ENCODE results near the gene NOA1. TPM values are rescaled to one million over a fixed set of nuclear protein-coding genes. Genes with fewer than 3 reads are reported as not detected.

NOA1 gene
- total and polyA plus RNA-seq, 2 of the 8 experiments (the other 6 are each of a cell fraction or from before 2014, with no cell fraction given), result 24.3 to 28.1 TPM

DNA sequence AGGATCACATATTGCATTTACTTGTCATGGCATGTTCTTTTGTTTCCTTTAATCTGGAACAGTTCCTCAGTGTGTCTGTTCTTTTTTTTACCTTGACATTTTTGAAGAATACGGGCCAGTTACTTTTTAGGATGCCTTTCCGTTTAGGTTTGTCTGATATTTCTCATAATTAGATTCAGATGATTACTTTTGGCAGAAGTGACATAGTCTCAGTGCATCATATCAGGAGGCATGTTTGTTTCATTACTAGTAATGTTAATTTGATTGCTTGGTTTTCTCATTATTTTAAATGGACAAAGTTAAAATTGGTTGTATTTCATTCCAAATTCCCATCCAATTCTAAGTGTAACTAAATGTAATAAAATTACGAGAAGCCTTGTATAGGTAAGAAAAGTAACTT is 9.5 kb upstream of the NOA1 start:
- Histone ChIP-seq H4K91ac (replicated peaks; ENCODE audit: insufficient read length, low read length) (no peak overlapping the region), H3K27me3 (replicated peaks in 1 of 4; ENCODE audit: control insufficient read depth in 3 of 4, extremely low read depth in 1 of 4, insufficient read depth in 3 of 4, low read length in 3 of 4) (no peaks in the 10 kb centered on the region), H2BK12ac (ENCODE audit: low read depth, low read length) (no peak overlapping the region), H4K8ac (ENCODE audit: extremely low read depth, insufficient read depth, low read length) (no peak overlapping the region), H3K14ac (ENCODE audit: insufficient read length) (no peak overlapping the region), H3K9me3 (ENCODE audit: insufficient read depth in 2 of 2, low read depth in 1 of 2, low read length in 1 of 2) (no peaks in the 10 kb centered on the region), H2BK20ac (ENCODE audit: low read length) (no peak overlapping the region), H3K36me3 (ENCODE audit: control insufficient read depth in 2 of 4, insufficient read depth in 4 of 4, low read length in 3 of 4) (peaks cover 0 to 53% (median 25%) of the 10 kb centered on the region in 4 experiments; a peak in 6 of 8 replicates), H3K18ac (ENCODE audit: extremely low read depth, low read length) (no peak overlapping the region), H2AK5ac (ENCODE audit: low read depth, low read length) (no peak overlapping the region), H3K23me2 (ENCODE audit: low read depth, low read length) (no peaks in the 10 kb centered on the region), H4K20me1 (replicated peaks in 1 of 2; ENCODE audit: control insufficient read depth in 1 of 2, insufficient read depth in 2 of 2, low read length in 2 of 2) (peaks cover 2 to 20% of the 10 kb centered on the region in 2 experiments), H2BK5ac (ENCODE audit: low read depth, low read length) (no peak overlapping the region), H2AFZ (ENCODE audit: low read length) (no peak overlapping the region), H2BK15ac (ENCODE audit: low read length) (no peak overlapping the region), H3K79me2 (ENCODE audit: control insufficient read depth in 1 of 2, insufficient read depth in 2 of 2, low read length in 2 of 2) (peaks cover 12 to 75% of the 10 kb centered on the region in 2 experiments), H3K9ac (replicated peaks in 1 of 4; ENCODE audit: extremely low read depth in 1 of 4, low read depth in 3 of 4, low read length in 3 of 4) (no peak overlapping the region), H4K5ac (ENCODE audit: insufficient read length, low read depth, low read length) (no peak overlapping the region), H3K4me2 (ENCODE audit: insufficient read depth in 1 of 2, low read depth in 2 of 2, low read length in 2 of 2) (no peak overlapping the region), H3K56ac (replicated peaks; ENCODE audit: insufficient read length, low read depth, low read length) (no peak overlapping the region), H3K79me1 (ENCODE audit: low read depth, low read length) (peaks cover 8% of the 10 kb centered on the region), H3K4me1 (replicated peaks in 1 of 4; ENCODE audit: control insufficient read depth in 3 of 4, insufficient read depth in 4 of 4, low read length in 3 of 4) (no peaks in the 10 kb centered on the region), H2BK120ac (replicated peaks; ENCODE audit: low read depth, low read length) (no peak overlapping the region), H3K4ac (replicated peaks; ENCODE audit: insufficient read length, low read depth, low read length) (no peak overlapping the region), H3K4me3 (ENCODE audit: extremely low read depth in 1 of 4, insufficient read depth in 2 of 4, low read depth in 3 of 4, low read length in 4 of 4) (no peak overlapping the region), H3K27ac (ENCODE audit: low read depth, low read length) (no peak overlapping the region), H3K23ac (ENCODE audit: insufficient read length) (no peak overlapping the region)
- TF ChIP-seq TAF7 (optimal IDR thresholded peaks at IDR 0.05; ENCODE audit: borderline replicate concordance, low read depth, low read length) (no peak), USF2 (IDR thresholded peaks at IDR 0.05; ENCODE audit: low read length) (no peak), ZNF274 (IDR thresholded peaks at IDR 0.05; ENCODE audit: borderline replicate concordance, extremely low read depth, low read length) (no peak), SP2 (IDR thresholded peaks at IDR 0.05; ENCODE audit: low read length) (no peak), KDM5A (IDR thresholded peaks at IDR 0.05; ENCODE audit: low read length) (no peak), EGR1 (IDR thresholded peaks at IDR 0.05; ENCODE audit: borderline replicate concordance, low read depth, low read length) (no peak), SAP30 (IDR thresholded peaks at IDR 0.05; ENCODE audit: insufficient read depth, insufficient replicate concordance, low read length) (no peak), SIRT6 (IDR thresholded peaks at IDR 0.05; ENCODE audit: low read length) (no peak), BCL11A (IDR thresholded peaks at IDR 0.05; ENCODE audit: low read depth in 2 of 2, low read length in 2 of 2) (no peak), CHD2 (IDR thresholded peaks at IDR 0.05; ENCODE audit: low read length) (no peak), RFX5 (IDR thresholded peaks at IDR 0.05; ENCODE audit: borderline replicate concordance, low read depth, low read length) (no peak)
- POLR2A ChIA-PET (ENCODE audit: partially characterized antibody), result interaction anchor here (2.8 kb wide), 1 partner anchor 8 kb away, joined by 22 read pairs; the partner anchor contains the start of genes NOA1 and POLR2B
- DNase-seq (ENCODE audit: low read depth in 1 of 2, low spot score in 2 of 2) (no peak), FAIRE-seq (no peak)
- 87% methylated on average over 3 of the region's 3 CpGs; no CpG with 5 or more reads in 1 of the 2 experiments for WGBS, 2 experiments (ENCODE audit: extremely low coverage in 1 of 2, insufficient coverage in 1 of 2, insufficient read length in 1 of 2, insufficient replicate concordance in 2 of 2, low coverage in 1 of 2, low lambda C conversion rate in 2 of 2, missing lambda C conversion rate in 1 of 2)
- CTCF ChIA-PET (ENCODE audit: partially characterized antibody), result no interaction called here

Data from H1 (cell line).